A549 (cell line): ENCODE measurements around the gene GREM1.

Source experiments
- CEBPB ChIP-seq, 2 experiments: fragments of >200 bp in 1 of 2; sonication (Bioruptor Twin) in 1 of 2; formaldehyde crosslinking in 1 of 2; IDR thresholded peaks; 2 replicates each; pipeline ENCODE4 v1.6.1; 2012 to 2016
- CHD4 ChIP-seq: fragments of 200-600 bp; sonication (generic); IDR thresholded peaks from 2 replicates; pipeline ENCODE4 v1.6.1; 2016; ENCODE audit warnings: antibody characterized with exemption, mild to moderate bottlenecking, borderline replicate concordance
- ELK1 ChIP-seq: fragments of 150-350 bp; IDR thresholded peaks from 2 replicates; pipeline ENCODE4 v1.6.1; 2014; ENCODE audit warnings: low read depth, mild to moderate bottlenecking, low read length
- EP300 ChIP-seq, 2 experiments: fragments of >200 bp; sonication (Bioruptor Twin); formaldehyde crosslinking; IDR thresholded peaks; 2 replicates in 1 of 2; 3 replicates in 1 of 2; pipeline ENCODE4 v1.6.1; 2016 to 2017
- HDAC2 ChIP-seq: fragments of 200-600 bp; sonication (generic); IDR thresholded peaks from 2 replicates; pipeline ENCODE4 v1.6.1; 2016
- JUNB ChIP-seq: fragments of >200 bp; sonication (Bioruptor Twin); formaldehyde crosslinking; IDR thresholded peaks from 2 replicates; pipeline ENCODE4 v1.6.1; 2016
- MYC ChIP-seq: IDR thresholded peaks from 2 replicates; pipeline ENCODE4 v1.6.1; 2012; ENCODE audit warnings: mild to moderate bottlenecking, inconsistent platforms, low read length, improper control_type of control experiment, borderline replicate concordance
- NFE2L2 ChIP-seq: fragments of 150-350 bp; conservative IDR thresholded peaks from 2 replicates; pipeline ENCODE4 v1.6.1; 2014; ENCODE audit warnings: low read length
- POLR2A ChIP-seq: IDR thresholded peaks from 2 replicates; pipeline ENCODE4 v1.6.1; 2012; ENCODE audit warnings: mild to moderate bottlenecking, low read length
- RCOR1 ChIP-seq: fragments of 150-350 bp; IDR thresholded peaks from 2 replicates; pipeline ENCODE4 v1.6.1; 2014; ENCODE audit warnings: antibody characterized with exemption, low read length, low read depth
- ZSCAN20 ChIP-seq: fragments of 250-450 bp; sonication (Bioruptor Pico); IDR thresholded peaks from 2 replicates; pipeline ENCODE4 v1.8.0; 2022; ENCODE audit warnings: mild to moderate bottlenecking, moderate library complexity
- TF ChIP-seq, protein P1 (sequence below): fragments of >200 bp; sonication (Bioruptor Twin); formaldehyde crosslinking; IDR thresholded peaks from 3 replicates; pipeline ENCODE4 v1.5.1; 2016
- TF ChIP-seq, protein P2 (sequence below): IDR thresholded peaks from 2 replicates; pipeline ENCODE4 v1.6.1; 2012

- TF ChIP-seq POLR2A: no peak
- TF ChIP-seq, protein P1, sequence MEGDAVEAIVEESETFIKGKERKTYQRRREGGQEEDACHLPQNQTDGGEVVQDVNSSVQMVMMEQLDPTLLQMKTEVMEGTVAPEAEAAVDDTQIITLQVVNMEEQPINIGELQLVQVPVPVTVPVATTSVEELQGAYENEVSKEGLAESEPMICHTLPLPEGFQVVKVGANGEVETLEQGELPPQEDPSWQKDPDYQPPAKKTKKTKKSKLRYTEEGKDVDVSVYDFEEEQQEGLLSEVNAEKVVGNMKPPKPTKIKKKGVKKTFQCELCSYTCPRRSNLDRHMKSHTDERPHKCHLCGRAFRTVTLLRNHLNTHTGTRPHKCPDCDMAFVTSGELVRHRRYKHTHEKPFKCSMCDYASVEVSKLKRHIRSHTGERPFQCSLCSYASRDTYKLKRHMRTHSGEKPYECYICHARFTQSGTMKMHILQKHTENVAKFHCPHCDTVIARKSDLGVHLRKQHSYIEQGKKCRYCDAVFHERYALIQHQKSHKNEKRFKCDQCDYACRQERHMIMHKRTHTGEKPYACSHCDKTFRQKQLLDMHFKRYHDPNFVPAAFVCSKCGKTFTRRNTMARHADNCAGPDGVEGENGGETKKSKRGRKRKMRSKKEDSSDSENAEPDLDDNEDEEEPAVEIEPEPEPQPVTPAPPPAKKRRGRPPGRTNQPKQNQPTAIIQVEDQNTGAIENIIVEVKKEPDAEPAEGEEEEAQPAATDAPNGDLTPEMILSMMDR: no peak
- TF ChIP-seq EP300 (IDR thresholded peaks at IDR 0.05): no peak
- TF ChIP-seq CHD4: no peak
- no peak for TF ChIP-seq ZSCAN20
- TF ChIP-seq RCOR1: no peak
- TF ChIP-seq CEBPB (IDR thresholded peaks at IDR 0.05): no peak
- TF ChIP-seq ELK1: no peak
- TF ChIP-seq JUNB: no peak
- no peak for TF ChIP-seq NFE2L2
- TF ChIP-seq MYC: no peak
- no peak for TF ChIP-seq HDAC2
- TF ChIP-seq, protein P2, sequence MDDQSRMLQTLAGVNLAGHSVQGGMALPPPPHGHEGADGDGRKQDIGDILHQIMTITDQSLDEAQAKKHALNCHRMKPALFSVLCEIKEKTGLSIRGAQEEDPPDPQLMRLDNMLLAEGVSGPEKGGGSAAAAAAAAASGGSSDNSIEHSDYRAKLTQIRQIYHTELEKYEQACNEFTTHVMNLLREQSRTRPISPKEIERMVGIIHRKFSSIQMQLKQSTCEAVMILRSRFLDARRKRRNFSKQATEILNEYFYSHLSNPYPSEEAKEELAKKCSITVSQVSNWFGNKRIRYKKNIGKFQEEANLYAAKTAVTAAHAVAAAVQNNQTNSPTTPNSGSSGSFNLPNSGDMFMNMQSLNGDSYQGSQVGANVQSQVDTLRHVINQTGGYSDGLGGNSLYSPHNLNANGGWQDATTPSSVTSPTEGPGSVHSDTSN: no peak
These were observed 5.6 kb downstream of the GREM1 start for GRCh38 chr15:32723171-32723948.
